DMS153 (cell line): ENCODE data around the gene CD6.

Source experiments
- DNase-seq: peaks from one replicate; lab custom pipeline; 2025; lab: John Stamatoyannopoulos, UW

The CD6 gene

GRCh38 chr11:60984149-60984548 is 12.7 kb downstream of the CD6 start:
- DNase-seq: no peak

GRCh38 chr11:60984636-60985035 is 13.2 kb downstream of the CD6 start:
- no peak for DNase-seq

- DNase-seq: no peak
These were observed 14.0 kb downstream of the CD6 start for GRCh38 chr11:60985501-60985900.

GRCh38 chr11:60985991-60986915 is 14.8 kb downstream of the CD6 start:
- DNase-seq: no peak

GRCh38 chr11:60987577-60988277 is 16.2 kb downstream of the CD6 start:
- no peak for DNase-seq

GRCh38 chr11:60988658-60989057 is 17.2 kb downstream of the CD6 start:
- DNase-seq: no peak

- DNase-seq: no peak
These were observed 17.7 kb downstream of the CD6 start for GRCh38 chr11:60989093-60989650.

- no peak for DNase-seq
These were observed 20.0 kb downstream of the CD6 start for GRCh38 chr11:60991457-60991856.

GRCh38 chr11:60992842-60993409 is 21.4 kb downstream of the CD6 start:
- DNase-seq: no peak

GRCh38 chr11:60993615-60994014 is 22.1 kb downstream of the CD6 start:
- DNase-seq: no peak

GRCh38 chr11:60994541-60995080 is 23.1 kb downstream of the CD6 start:
- DNase-seq: no peak

GRCh38 chr11:60995798-60996197 is 24.3 kb downstream of the CD6 start:
- no peak for DNase-seq

GRCh38 chr11:60996381-60997138 is 25.1 kb downstream of the CD6 start:
- DNase-seq: no peak

- DNase-seq: no peak
These were observed 28.9 kb downstream of the CD6 start for GRCh38 chr11:61000426-61000825.

GRCh38 chr11:61001931-61002330 is 30.5 kb downstream of the CD6 start:
- DNase-seq: no peak

- no peak for DNase-seq
These were observed 31.1 kb downstream of the CD6 start for GRCh38 chr11:61002598-61002997.

- no peak for DNase-seq
These were observed 32.7 kb downstream of the CD6 start for GRCh38 chr11:61004180-61004611.

- DNase-seq: peak; percentile 36
These were observed 33.3 kb downstream of the CD6 start for GRCh38 chr11:61004761-61005181.

GRCh38 chr11:61007383-61007955 is 36.0 kb downstream of the CD6 start:
- DNase-seq: no peak

- DNase-seq: no peak
These were observed 36.7 kb downstream of the CD6 start for GRCh38 chr11:61007956-61008896.
